Rectal smooth muscle tissue (tissue), 1 donor: ENCODE data around the gene CCDC51.

Source experiments
- H3K27ac ChIP-seq: one replicate; pipeline ENCODE4 v1.7.0; 2013; ENCODE audit warnings: low read depth, low read length, inconsistent platforms
- H3K27me3 ChIP-seq: one replicate; pipeline ENCODE4 v1.7.0; 2013; ENCODE audit warnings: low read length; ENCODE audit not compliant: control insufficient read depth, insufficient read depth
- H3K36me3 ChIP-seq: one replicate; pipeline ENCODE4 v1.7.0; 2013; ENCODE audit warnings: low read length; ENCODE audit not compliant: control insufficient read depth, insufficient read depth
- H3K4me1 ChIP-seq: one replicate; pipeline ENCODE4 v1.7.0; 2013; ENCODE audit warnings: low read length; ENCODE audit not compliant: control insufficient read depth, insufficient read depth
- H3K4me3 ChIP-seq: one replicate; pipeline ENCODE4 v1.7.0; 2013; ENCODE audit warnings: low read length
- H3K9ac ChIP-seq: one replicate; pipeline ENCODE4 v1.7.0; 2013; ENCODE audit warnings: low read length

The CCDC51 gene

GRCh38 chr3:48394391-48394790 lies 45.5 kb downstream of the CCDC51 start:
- Histone ChIP-seq H3K4me3 (no peak overlapping the region), H3K27ac (no peak overlapping the region), H3K36me3 (no peaks in the 10 kb centered on the region), H3K4me1 (no peaks in the 10 kb centered on the region), H3K27me3 (no peaks in the 10 kb centered on the region), H3K9ac (no peak overlapping the region)

GRCh38 chr3:48388966-48389365 lies 51.0 kb downstream of the CCDC51 start:
- H3K9ac ChIP-seq = no peak overlapping the region
- H3K36me3 ChIP-seq = no peaks in the 10 kb centered on the region
- H3K27me3 ChIP-seq = no peaks in the 10 kb centered on the region
- H3K27ac ChIP-seq = no peak overlapping the region
- no peak overlapping the region for H3K4me3 ChIP-seq
- H3K4me1 ChIP-seq = no peaks in the 10 kb centered on the region

- H3K27me3 ChIP-seq = no peaks in the 10 kb centered on the region
- H3K27ac ChIP-seq = no peak overlapping the region
- no peaks in the 10 kb centered on the region for H3K4me1 ChIP-seq
- no peak overlapping the region for H3K4me3 ChIP-seq
- no peak overlapping the region for H3K9ac ChIP-seq
- H3K36me3 ChIP-seq = no peaks in the 10 kb centered on the region
Observed at GRCh38 chr3:48387634-48388033, 52.3 kb downstream of the CCDC51 start.
